OCI-LY7 (cell line): Measurements from ENCODE around the gene UBTF. TPM values are rescaled to one million over a fixed set of nuclear protein-coding genes. Genes with fewer than 3 reads are reported as not detected.

ENCODE experiments used
- BruUV-seq: library from RNA; stranded (reverse); fragments of 400-500 nt; replicated peaks from 2 replicates; lab custom pipeline; 2021; lab: Mats Ljungman, UMichigan
- CTCF ChIA-PET: fragments of 300-600 bp; sonication (Branson Sonifier 250); formaldehyde crosslinking; loops from one replicate; lab custom pipeline; 2022; ENCODE audit warnings: antibody characterized with exemption; ENCODE audit not compliant: unreplicated experiment; lab: Charles Lee
- POLR2A ChIA-PET: fragments of 300-600 bp; sonication (Branson Sonifier 250); formaldehyde crosslinking; loops from one replicate; lab custom pipeline; 2022; ENCODE audit warnings: antibody characterized with exemption; lab: Charles Lee
- DNase-seq: peaks from one replicate; pipeline ENCODE4 v3.0.0-alpha.2; 2015; ENCODE audit warnings: low spot score
- H2AFZ ChIP-seq: fragments of 200-600 bp; sonication (generic), shearing (Covaris generic); 2 replicates; pipeline ENCODE4 v1.6.1; 2014; ENCODE audit warnings: mild to moderate bottlenecking, antibody characterized with exemption, low read length, moderate library complexity
- H3K27ac ChIP-seq: fragments of 200-600 bp; sonication (generic); 2 replicates; pipeline ENCODE4 v1.5.1; 2014; ENCODE audit warnings: mixed run types, low read depth, mild to moderate bottlenecking, moderate library complexity, low read length, inconsistent platforms; ENCODE audit not compliant: poor library complexity, severe bottlenecking
- H3K36me3 ChIP-seq: fragments of 200-600 bp; sonication (generic); 2 replicates; pipeline ENCODE4 v1.6.1; 2014; ENCODE audit warnings: mild to moderate bottlenecking, antibody characterized with exemption, low read length, moderate library complexity, mixed read lengths; ENCODE audit not compliant: insufficient read depth
- H3K4me1 ChIP-seq: fragments of 200-600 bp; sonication (generic); 2 replicates; pipeline ENCODE4 v1.5.1; 2014; ENCODE audit warnings: mild to moderate bottlenecking, low read length; ENCODE audit not compliant: insufficient read depth, poor library complexity, severe bottlenecking
- H3K4me2 ChIP-seq: fragments of 200-600 bp; sonication (generic); 2 replicates; pipeline ENCODE4 v1.6.1; 2014; ENCODE audit warnings: mild to moderate bottlenecking, low read length
- H3K4me3 ChIP-seq: fragments of 200-600 bp; sonication (generic); 2 replicates; pipeline ENCODE4 v1.5.1; 2014; ENCODE audit warnings: mild to moderate bottlenecking, low read depth, low read length; ENCODE audit not compliant: poor library complexity, severe bottlenecking
- H3K79me2 ChIP-seq: fragments of 200-600 bp; sonication (generic); 2 replicates; pipeline ENCODE4 v1.6.1; 2016; ENCODE audit warnings: low read depth, mild to moderate bottlenecking, low read length, moderate library complexity, mixed read lengths; ENCODE audit not compliant: insufficient read depth
- H3K9me2 ChIP-seq: fragments of 200-600 bp; sonication (generic); 2 replicates; pipeline ENCODE4 v1.6.1; 2016; ENCODE audit warnings: mild to moderate bottlenecking, low read length, mixed read lengths; ENCODE audit not compliant: insufficient read depth
- H3K9me3 ChIP-seq: fragments of 200-600 bp; sonication (generic); 2 replicates; pipeline ENCODE4 v1.6.1; 2014; ENCODE audit warnings: mild to moderate bottlenecking, mixed run types, low read length, mixed read lengths
- H4K20me1 ChIP-seq: fragments of 200-600 bp; sonication (generic); 2 replicates; pipeline ENCODE4 v1.6.1; 2014; ENCODE audit warnings: mild to moderate bottlenecking, antibody characterized with exemption, low read length, moderate library complexity, mixed read lengths; ENCODE audit not compliant: insufficient read depth
- CTCF ChIP-seq: fragments of 200-600 bp; sonication (generic); conservative IDR thresholded peaks from 2 replicates; pipeline ENCODE4 v1.5.1; 2014; ENCODE audit warnings: mild to moderate bottlenecking, antibody characterized with exemption, low read length, moderate library complexity, mixed read lengths
- EZH2phosphoT487 ChIP-seq: fragments of 200-600 bp; sonication (generic); IDR thresholded peaks from 2 replicates; pipeline ENCODE4 v1.6.1; 2018; ENCODE audit warnings: low read depth, borderline replicate concordance, mild to moderate bottlenecking, mixed run types, antibody characterized with exemption, low read length, moderate library complexity, mixed read lengths
- intact Hi-C: fragments of 100-400 bp; cut with micrococcal nuclease; formaldehyde crosslinking; loops from one replicate; pipeline ENCODE4 v1.10.0; 2022; ENCODE audit not compliant: unreplicated experiment
- total RNA-seq, 2 experiments: library from RNA; depleted of rRNA in 1 of 2; stranded (reverse); fragments of >200 nt in 1 of 2; shearing (Covaris generic) in 1 of 2; gene quantifications; 2 replicates each; pipeline ENCODE4 v1.2.3, GENCODE V29; 2014 to 2022

UBTF gene
- total RNA-seq, 2 experiments from 2014 or later = 155 to 215 TPM

GRCh38 chr17:44236444-44236991 is 17.0 kb upstream of the UBTF start:
- Histone ChIP-seq H4K20me1 (no peaks in the 10 kb centered on the region), H3K36me3 (no peaks in the 10 kb centered on the region), H3K4me3 (no peak overlapping the region), H3K9me3 (no peaks in the 10 kb centered on the region), H3K4me2 (no peak overlapping the region), H3K4me1 (peaks cover 7% of the 10 kb centered on the region), H2AFZ (no peak overlapping the region), H3K27ac (no peak overlapping the region), H3K79me2 (no peaks in the 10 kb centered on the region), H3K9me2 (no peaks in the 10 kb centered on the region)
- POLR2A ChIA-PET = no interaction called here
- DNase-seq = no peak
- CTCF ChIA-PET = no interaction called here
- intact Hi-C loops = no loop called here
- TF ChIP-seq CTCF (no peak), EZH2phosphoT487 (no peak)
- BruUV-seq = no TSS peak

DNA sequence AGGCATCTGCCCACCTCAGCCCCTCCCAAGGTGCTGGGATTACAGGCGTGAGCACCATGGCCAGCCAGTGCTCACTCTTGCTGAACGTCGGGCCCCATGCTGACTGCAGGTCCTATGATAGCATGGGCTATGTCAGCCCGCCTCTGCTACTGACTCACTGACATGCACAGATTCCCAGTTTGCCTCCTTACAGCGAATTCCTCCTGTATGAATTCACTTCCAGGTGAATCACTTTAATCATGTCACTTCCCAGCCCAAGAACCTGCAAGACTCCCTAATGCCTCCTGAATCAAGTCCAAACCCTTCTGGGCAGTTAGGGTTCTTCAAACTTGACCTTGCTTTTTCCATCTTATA is 16.1 kb upstream of the UBTF start:
- Histone ChIP-seq H3K4me2 (no peak overlapping the region), H3K9me3 (no peaks in the 10 kb centered on the region), H3K9me2 (no peaks in the 10 kb centered on the region), H3K79me2 (no peaks in the 10 kb centered on the region), H3K4me3 (no peak overlapping the region), H3K4me1 (no peaks in the 10 kb centered on the region), H2AFZ (no peak overlapping the region), H3K27ac (no peak overlapping the region), H4K20me1 (no peaks in the 10 kb centered on the region), H3K36me3 (no peaks in the 10 kb centered on the region)
- DNase-seq = no peak
- TF ChIP-seq CTCF (no peak), EZH2phosphoT487 (no peak)
- BruUV-seq = no TSS peak
- POLR2A ChIA-PET = no interaction called here
- intact Hi-C loops = no loop called here
- CTCF ChIA-PET = no interaction called here

- no peaks in the 10 kb centered on the region for H3K9me3 ChIP-seq
- intact Hi-C loops = no loop called here
- no peak for DNase-seq
- no TSS peak for BruUV-seq
- no peak overlapping the region for H3K4me2 ChIP-seq
- H4K20me1 ChIP-seq = no peaks in the 10 kb centered on the region
- H3K9me2 ChIP-seq = no peaks in the 10 kb centered on the region
- TF ChIP-seq EZH2phosphoT487 (no peak), CTCF (no peak)
- H3K36me3 ChIP-seq = no peaks in the 10 kb centered on the region
- H3K4me3 ChIP-seq = no peak overlapping the region
- H2AFZ ChIP-seq = no peak overlapping the region
- POLR2A ChIA-PET = no interaction called here
- no peak overlapping the region for H3K27ac ChIP-seq
- no peaks in the 10 kb centered on the region for H3K4me1 ChIP-seq
- no peaks in the 10 kb centered on the region for H3K79me2 ChIP-seq
- CTCF ChIA-PET = no interaction called here
Measured at GRCh38 chr17:44233582-44233981, 14.1 kb upstream of the UBTF start.
